PC-9 (cell line): ENCODE measurements around the gene TTLL1. TPM values are rescaled to one million over a fixed set of nuclear protein-coding genes. Genes with fewer than 3 reads are reported as not detected.

ENCODE experiments used
- BruUV-seq: library from RNA; stranded (reverse); fragments of 400-500 nt; replicated peaks from 2 replicates; lab custom pipeline; 2021; lab: Mats Ljungman, UMichigan
- CTCF ChIA-PET: fragments of 300-600 bp; sonication (Branson Sonifier 250); formaldehyde crosslinking; loops from one replicate; lab custom pipeline; 2022; ENCODE audit warnings: antibody characterized with exemption; lab: Charles Lee
- POLR2A ChIA-PET: fragments of 300-600 bp; sonication (Branson Sonifier 250); formaldehyde crosslinking; loops from one replicate; lab custom pipeline; 2022; ENCODE audit warnings: antibody characterized with exemption; ENCODE audit not compliant: unreplicated experiment; lab: Charles Lee
- DNase-seq, 2 experiments: peaks; one replicate each; pipeline versions ENCODE4 v3.0.0 to v3.0.0-alpha.2; 2015 to 2022; ENCODE audit warnings: mixed read lengths in 1 of 2
- H2AFZ ChIP-seq: fragments of 200-600 bp; sonication (generic); 2 replicates; pipeline ENCODE4 v1.8.1; 2017; ENCODE audit warnings: antibody characterized with exemption
- H3F3A ChIP-seq: fragments of 200-600 bp; sonication (generic); 2 replicates; pipeline ENCODE4 v1.8.1; 2017; ENCODE audit warnings: antibody characterized with exemption, mild to moderate bottlenecking, low read depth; ENCODE audit not compliant: insufficient read depth
- H3K27ac ChIP-seq: fragments of 200-600 bp; sonication (generic); 2 replicates; pipeline ENCODE4 v1.6.1; 2016; ENCODE audit warnings: mixed run types
- H3K27me3 ChIP-seq: fragments of 200-600 bp; sonication (generic); 2 replicates; pipeline ENCODE4 v1.6.1; 2016; ENCODE audit warnings: low read depth, mixed run types; ENCODE audit not compliant: insufficient read depth
- H3K36me3 ChIP-seq: fragments of 200-600 bp; sonication (generic); 2 replicates; pipeline ENCODE4 v1.6.1; 2016; ENCODE audit warnings: low read depth, mixed run types
- H3K4me1 ChIP-seq: fragments of 200-600 bp; sonication (generic); replicated peaks from 2 replicates; pipeline ENCODE4 v1.6.1; 2016; ENCODE audit warnings: mixed run types; ENCODE audit not compliant: insufficient read depth
- H3K4me2 ChIP-seq: fragments of 200-600 bp; sonication (generic); 2 replicates; pipeline ENCODE4 v1.6.1; 2017; ENCODE audit warnings: mixed run types
- H3K4me3 ChIP-seq: fragments of 200-600 bp; sonication (generic); 2 replicates; pipeline ENCODE4 v1.6.1; 2016; ENCODE audit warnings: mixed run types
- H3K79me2 ChIP-seq: fragments of 200-600 bp; sonication (generic); 2 replicates; pipeline ENCODE4 v1.6.1; 2017; ENCODE audit warnings: low read depth, mixed run types
- H3K9me2 ChIP-seq: fragments of 200-600 bp; sonication (generic); 2 replicates; pipeline ENCODE4 v1.8.1; 2017; ENCODE audit warnings: mild to moderate bottlenecking; ENCODE audit not compliant: insufficient read depth
- H3K9me3 ChIP-seq: fragments of 200-600 bp; sonication (generic); 2 replicates; pipeline ENCODE4 v1.8.1; 2016; ENCODE audit warnings: low read depth; ENCODE audit not compliant: insufficient read depth
- H4K20me1 ChIP-seq: fragments of 200-600 bp; sonication (generic); 2 replicates; pipeline ENCODE4 v1.8.1; 2017; ENCODE audit not compliant: insufficient read depth
- CTCF ChIP-seq: fragments of 200-600 bp; sonication (generic); conservative IDR thresholded peaks from 2 replicates; pipeline ENCODE4 v1.6.1; 2017; ENCODE audit warnings: mixed run types, antibody characterized with exemption, mild to moderate bottlenecking, moderate library complexity
- EZH2 ChIP-seq: fragments of 200-600 bp; sonication (generic); IDR thresholded peaks from 2 replicates; pipeline ENCODE4 v1.8.0; 2017; ENCODE audit warnings: antibody characterized with exemption, low read depth
- intact Hi-C: fragments of 100-400 bp; cut with micrococcal nuclease; formaldehyde crosslinking; loops from one replicate; pipeline ENCODE4 v1.10.0; 2022; ENCODE audit not compliant: unreplicated experiment
- total RNA-seq: library from RNA; stranded (reverse); gene quantifications from 2 replicates; pipeline ENCODE4 v1.2.3, GENCODE V29; 2021

Gene TTLL1
- total RNA-seq, 1 experiment from 2014 or later, result 7.8 TPM

- Histone ChIP-seq H2AFZ (no peak overlapping the region), H3K9me2 (no peaks in the 10 kb centered on the region), H3K4me2 (0 out of 2 replicates have a peak overlapping the region, but pooled peaks have one; percentile 4), H3K79me2 (no peaks in the 10 kb centered on the region), H3K27ac (peak overlapping the region; percentile 21; the same call in 1 of the 2 replicates), H3K36me3 (no peaks in the 10 kb centered on the region), H4K20me1 (no peaks in the 10 kb centered on the region), H3K9me3 (peaks cover 13% of the 10 kb centered on the region), H3K4me3 (no peak overlapping the region), H3K4me1 (peaks cover 19% of the 10 kb centered on the region), H3K27me3 (no peaks in the 10 kb centered on the region), H3F3A (peaks cover 21% of the 10 kb centered on the region)
- BruUV-seq, result no TSS peak
- POLR2A ChIA-PET, result interaction anchor here (0.7 kb wide), 1 partner anchor 244 kb away, joined by 4 read pairs; no protein-coding TSS in a partner anchor
- TF ChIP-seq CTCF, result no peak
- no peak for TF ChIP-seq EZH2
- CTCF ChIA-PET, result no interaction called here
- intact Hi-C loops, result no loop called here
- DNase-seq, result peak; percentile 50 to 77
Observed at GRCh38 chr22:43100225-43100624, 11.0 kb upstream of the TTLL1 start.

GRCh38 chr22:43099095-43099494 lies 9.9 kb upstream of the TTLL1 start:
- Histone ChIP-seq H3K27ac (no peak overlapping the region), H3K9me2 (no peaks in the 10 kb centered on the region), H3K79me2 (no peaks in the 10 kb centered on the region), H3F3A (peaks cover 32% of the 10 kb centered on the region), H3K9me3 (peaks cover 13% of the 10 kb centered on the region), H2AFZ (no peak overlapping the region), H3K4me1 (peaks cover 28% of the 10 kb centered on the region), H3K4me2 (no peak overlapping the region), H3K4me3 (no peak overlapping the region), H3K27me3 (no peaks in the 10 kb centered on the region), H3K36me3 (no peaks in the 10 kb centered on the region), H4K20me1 (no peaks in the 10 kb centered on the region)
- TF ChIP-seq EZH2 (no peak), CTCF (no peak)
- ChIA-PET CTCF (interaction anchor here (0.5 kb wide), 1 partner anchor 557 kb away, joined by 6 read pairs; no protein-coding TSS in a partner anchor), POLR2A (interaction anchor here (0.6 kb wide), 1 partner anchor 27 kb away, joined by 15 read pairs; no protein-coding TSS in a partner anchor)
- BruUV-seq, result no TSS peak
- intact Hi-C loops, result no loop called here
- no peak for DNase-seq

GRCh38 chr22:43098356-43098755 lies 9.2 kb upstream of the TTLL1 start:
- ChIA-PET CTCF (interaction anchor here (0.5 kb wide), 1 partner anchor 556 kb away, joined by 6 read pairs; no protein-coding TSS in a partner anchor), POLR2A (no interaction called here)
- Histone ChIP-seq H3K4me1 (peaks cover 33% of the 10 kb centered on the region), H3K9me3 (peaks cover 13% of the 10 kb centered on the region), H3K79me2 (no peaks in the 10 kb centered on the region), H3K36me3 (no peaks in the 10 kb centered on the region), H3K27me3 (no peaks in the 10 kb centered on the region), H3F3A (peaks cover 40% of the 10 kb centered on the region), H3K4me3 (no peak overlapping the region), H4K20me1 (0 out of 2 replicates have a peak, but pooled peaks cover 4% of the 10 kb centered on the region), H3K9me2 (no peaks in the 10 kb centered on the region), H3K4me2 (no peak overlapping the region), H3K27ac (no peak overlapping the region), H2AFZ (no peak overlapping the region)
- no TSS peak for BruUV-seq
- no peak for DNase-seq
- TF ChIP-seq EZH2 (no peak), CTCF (no peak)
- intact Hi-C loops, result no loop called here
